PC-9 (cell line): ENCODE measurements around the gene TMEM252. TPM values are rescaled to one million over a fixed set of nuclear protein-coding genes. Genes with fewer than 3 reads are reported as not detected.

ENCODE experiments used
- BruUV-seq: library from RNA; stranded (reverse); fragments of 400-500 nt; replicated peaks from 2 replicates; lab custom pipeline; 2021; lab: Mats Ljungman, UMichigan
- CTCF ChIA-PET: fragments of 300-600 bp; sonication (Branson Sonifier 250); formaldehyde crosslinking; loops from one replicate; lab custom pipeline; 2022; ENCODE audit warnings: antibody characterized with exemption; lab: Charles Lee
- POLR2A ChIA-PET: fragments of 300-600 bp; sonication (Branson Sonifier 250); formaldehyde crosslinking; loops from one replicate; lab custom pipeline; 2022; ENCODE audit warnings: antibody characterized with exemption; ENCODE audit not compliant: unreplicated experiment; lab: Charles Lee
- DNase-seq, 2 experiments: peaks; one replicate each; pipeline versions ENCODE4 v3.0.0 to v3.0.0-alpha.2; 2015 to 2022; ENCODE audit warnings: mixed read lengths in 1 of 2
- H2AFZ ChIP-seq: fragments of 200-600 bp; sonication (generic); 2 replicates; pipeline ENCODE4 v1.8.1; 2017; ENCODE audit warnings: antibody characterized with exemption
- H3F3A ChIP-seq: fragments of 200-600 bp; sonication (generic); 2 replicates; pipeline ENCODE4 v1.8.1; 2017; ENCODE audit warnings: antibody characterized with exemption, mild to moderate bottlenecking, low read depth; ENCODE audit not compliant: insufficient read depth
- H3K27ac ChIP-seq: fragments of 200-600 bp; sonication (generic); 2 replicates; pipeline ENCODE4 v1.6.1; 2016; ENCODE audit warnings: mixed run types
- H3K27me3 ChIP-seq: fragments of 200-600 bp; sonication (generic); 2 replicates; pipeline ENCODE4 v1.6.1; 2016; ENCODE audit warnings: low read depth, mixed run types; ENCODE audit not compliant: insufficient read depth
- H3K36me3 ChIP-seq: fragments of 200-600 bp; sonication (generic); 2 replicates; pipeline ENCODE4 v1.6.1; 2016; ENCODE audit warnings: low read depth, mixed run types
- H3K4me1 ChIP-seq: fragments of 200-600 bp; sonication (generic); replicated peaks from 2 replicates; pipeline ENCODE4 v1.6.1; 2016; ENCODE audit warnings: mixed run types; ENCODE audit not compliant: insufficient read depth
- H3K4me2 ChIP-seq: fragments of 200-600 bp; sonication (generic); 2 replicates; pipeline ENCODE4 v1.6.1; 2017; ENCODE audit warnings: mixed run types
- H3K4me3 ChIP-seq: fragments of 200-600 bp; sonication (generic); 2 replicates; pipeline ENCODE4 v1.6.1; 2016; ENCODE audit warnings: mixed run types
- H3K79me2 ChIP-seq: fragments of 200-600 bp; sonication (generic); 2 replicates; pipeline ENCODE4 v1.6.1; 2017; ENCODE audit warnings: low read depth, mixed run types
- H3K9me2 ChIP-seq: fragments of 200-600 bp; sonication (generic); 2 replicates; pipeline ENCODE4 v1.8.1; 2017; ENCODE audit warnings: mild to moderate bottlenecking; ENCODE audit not compliant: insufficient read depth
- H3K9me3 ChIP-seq: fragments of 200-600 bp; sonication (generic); 2 replicates; pipeline ENCODE4 v1.8.1; 2016; ENCODE audit warnings: low read depth; ENCODE audit not compliant: insufficient read depth
- H4K20me1 ChIP-seq: fragments of 200-600 bp; sonication (generic); 2 replicates; pipeline ENCODE4 v1.8.1; 2017; ENCODE audit not compliant: insufficient read depth
- EZH2 ChIP-seq: fragments of 200-600 bp; sonication (generic); IDR thresholded peaks from 2 replicates; pipeline ENCODE4 v1.8.0; 2017; ENCODE audit warnings: antibody characterized with exemption, low read depth
- intact Hi-C: fragments of 100-400 bp; cut with micrococcal nuclease; formaldehyde crosslinking; loops from one replicate; pipeline ENCODE4 v1.10.0; 2022; ENCODE audit not compliant: unreplicated experiment
- total RNA-seq: library from RNA; stranded (reverse); gene quantifications from 2 replicates; pipeline ENCODE4 v1.2.3, GENCODE V29; 2021
- TF ChIP-seq, protein P1 (sequence below): fragments of 200-600 bp; sonication (generic); conservative IDR thresholded peaks from 2 replicates; pipeline ENCODE4 v1.6.1; 2017; ENCODE audit warnings: mixed run types, antibody characterized with exemption, mild to moderate bottlenecking, moderate library complexity

The TMEM252 gene
- total RNA-seq, 1 experiment from 2014 or later: not detected

- DNase-seq: no peak
- no peaks in the 10 kb centered on the region for H3K79me2 ChIP-seq
- H3K36me3 ChIP-seq: no peaks in the 10 kb centered on the region
- no peaks in the 10 kb centered on the region for H4K20me1 ChIP-seq
- no peak for TF ChIP-seq EZH2
- TF ChIP-seq, protein P1, sequence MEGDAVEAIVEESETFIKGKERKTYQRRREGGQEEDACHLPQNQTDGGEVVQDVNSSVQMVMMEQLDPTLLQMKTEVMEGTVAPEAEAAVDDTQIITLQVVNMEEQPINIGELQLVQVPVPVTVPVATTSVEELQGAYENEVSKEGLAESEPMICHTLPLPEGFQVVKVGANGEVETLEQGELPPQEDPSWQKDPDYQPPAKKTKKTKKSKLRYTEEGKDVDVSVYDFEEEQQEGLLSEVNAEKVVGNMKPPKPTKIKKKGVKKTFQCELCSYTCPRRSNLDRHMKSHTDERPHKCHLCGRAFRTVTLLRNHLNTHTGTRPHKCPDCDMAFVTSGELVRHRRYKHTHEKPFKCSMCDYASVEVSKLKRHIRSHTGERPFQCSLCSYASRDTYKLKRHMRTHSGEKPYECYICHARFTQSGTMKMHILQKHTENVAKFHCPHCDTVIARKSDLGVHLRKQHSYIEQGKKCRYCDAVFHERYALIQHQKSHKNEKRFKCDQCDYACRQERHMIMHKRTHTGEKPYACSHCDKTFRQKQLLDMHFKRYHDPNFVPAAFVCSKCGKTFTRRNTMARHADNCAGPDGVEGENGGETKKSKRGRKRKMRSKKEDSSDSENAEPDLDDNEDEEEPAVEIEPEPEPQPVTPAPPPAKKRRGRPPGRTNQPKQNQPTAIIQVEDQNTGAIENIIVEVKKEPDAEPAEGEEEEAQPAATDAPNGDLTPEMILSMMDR: no peak
- no peaks in the 10 kb centered on the region for H3F3A ChIP-seq
- H3K27me3 ChIP-seq: peaks cover 9% of the 10 kb centered on the region; the same call in 1 of the 2 replicates
- H3K4me2 ChIP-seq: no peak overlapping the region
- no peaks in the 10 kb centered on the region for H3K9me3 ChIP-seq
- ChIA-PET POLR2A (no interaction called here), CTCF (no interaction called here)
- intact Hi-C loops: no loop called here
- no peaks in the 10 kb centered on the region for H3K9me2 ChIP-seq
- H3K27ac ChIP-seq: no peak overlapping the region
- no peak overlapping the region for H2AFZ ChIP-seq
- H3K4me1 ChIP-seq: no peaks in the 10 kb centered on the region
- H3K4me3 ChIP-seq: no peak overlapping the region
- no TSS peak for BruUV-seq
Measured at GRCh38 chr9:68498816-68499215, 41.9 kb downstream of the TMEM252 start.

DNA sequence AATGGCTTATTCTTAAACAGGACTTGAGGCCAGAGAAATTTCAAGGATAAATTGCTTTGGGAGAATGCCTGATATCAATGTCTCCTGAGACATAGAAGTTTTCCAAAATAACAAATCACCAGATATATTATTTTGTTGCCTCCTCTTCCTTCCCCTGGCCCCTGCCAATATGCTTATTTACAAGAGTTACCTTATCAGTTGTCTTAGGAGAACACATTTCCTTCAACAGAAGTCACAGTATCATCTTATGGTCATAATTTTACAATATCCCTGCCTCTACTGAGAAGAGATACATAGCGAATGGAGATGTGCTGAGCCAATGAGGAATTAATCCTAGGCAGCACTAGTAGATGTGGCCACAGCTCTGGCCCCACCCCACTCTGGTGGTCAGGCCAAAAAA is 43.1 kb downstream of the TMEM252 start:
- H3K9me3 ChIP-seq: no peaks in the 10 kb centered on the region
- H3K79me2 ChIP-seq: no peaks in the 10 kb centered on the region
- POLR2A ChIA-PET: no interaction called here
- no peak overlapping the region for H3K4me2 ChIP-seq
- no peaks in the 10 kb centered on the region for H3K9me2 ChIP-seq
- CTCF ChIA-PET: no interaction called here
- no TSS peak for BruUV-seq
- no peaks in the 10 kb centered on the region for H3F3A ChIP-seq
- no peak for DNase-seq
- no peaks in the 10 kb centered on the region for H4K20me1 ChIP-seq
- intact Hi-C loops: no loop called here
- TF ChIP-seq, protein P1: no peak
- TF ChIP-seq EZH2: no peak
- H3K27me3 ChIP-seq: peaks cover 7% of the 10 kb centered on the region; the same call in 1 of the 2 replicates
- H3K27ac ChIP-seq: no peak overlapping the region
- no peaks in the 10 kb centered on the region for H3K4me1 ChIP-seq
- H3K4me3 ChIP-seq: no peak overlapping the region
- no peaks in the 10 kb centered on the region for H3K36me3 ChIP-seq
- no peak overlapping the region for H2AFZ ChIP-seq

DNA sequence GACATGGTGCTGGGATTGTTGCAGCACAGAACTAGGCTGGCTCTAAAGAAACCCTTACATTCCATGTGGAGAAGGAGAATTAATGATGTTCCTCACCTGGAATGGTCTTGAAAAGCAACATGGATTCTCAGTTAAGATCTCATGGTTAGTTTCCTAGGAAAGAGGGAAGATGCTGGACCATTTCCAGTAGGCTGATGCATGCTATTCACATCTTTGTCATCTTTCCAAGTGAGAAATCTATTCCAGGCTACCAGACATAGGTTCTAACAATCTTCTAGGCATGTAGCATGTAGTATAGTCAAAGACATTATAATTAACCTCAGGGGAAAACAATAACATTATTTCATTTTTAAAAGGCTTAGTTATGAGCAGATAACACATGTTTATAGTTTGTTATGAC is 44.3 kb downstream of the TMEM252 start:
- Histone ChIP-seq H3K27ac (no peak overlapping the region), H3K9me3 (no peaks in the 10 kb centered on the region), H2AFZ (no peak overlapping the region), H4K20me1 (no peaks in the 10 kb centered on the region), H3K4me3 (no peak overlapping the region), H3K36me3 (no peaks in the 10 kb centered on the region), H3K4me1 (no peaks in the 10 kb centered on the region), H3K79me2 (no peaks in the 10 kb centered on the region), H3K4me2 (no peak overlapping the region), H3F3A (no peaks in the 10 kb centered on the region), H3K27me3 (peaks cover 20% of the 10 kb centered on the region; the same call in 1 of the 2 replicates), H3K9me2 (no peaks in the 10 kb centered on the region)
- CTCF ChIA-PET: no interaction called here
- no peak for TF ChIP-seq EZH2
- TF ChIP-seq, protein P1: no peak
- no TSS peak for BruUV-seq
- intact Hi-C loops: no loop called here
- POLR2A ChIA-PET: no interaction called here
- no peak for DNase-seq
